GM18867 (cell line): Measurements from ENCODE around the gene MMP1.
"Not testable (repeated sequence)": the region's sequence is repeated elsewhere in the genome, so short reads cannot be mapped to it uniquely, and the experiment has no call there.

Source experiments
- ATAC-seq: cut with Tn5 transposase; IDR thresholded peaks from one replicate; pipeline ENCODE4 v1.9.1; 2021; ENCODE audit warnings: mild to moderate bottlenecking, moderate library complexity; ENCODE audit not compliant: unreplicated experiment

MMP1 gene

DNA sequence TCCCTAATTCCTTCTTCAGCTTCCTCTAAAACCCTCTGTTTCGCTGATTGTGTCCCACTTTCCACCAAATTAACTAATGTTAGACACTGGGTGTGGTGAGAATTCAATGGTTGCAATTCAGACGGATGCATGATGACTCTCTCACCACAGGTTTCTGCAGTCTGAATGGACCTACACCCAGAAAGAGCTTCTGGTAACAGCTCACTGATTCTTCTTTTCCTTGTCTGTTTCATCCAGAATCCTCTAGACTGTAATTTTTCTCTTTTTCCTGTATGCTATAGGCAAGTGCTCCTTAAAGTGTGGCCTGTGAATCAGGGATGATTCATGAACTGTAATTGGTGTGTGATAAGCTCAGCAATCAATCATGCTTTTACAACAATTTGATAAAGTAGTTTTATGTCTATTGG, 35.6 kb downstream of the MMP1 start:
- no peak for ATAC-seq

DNA sequence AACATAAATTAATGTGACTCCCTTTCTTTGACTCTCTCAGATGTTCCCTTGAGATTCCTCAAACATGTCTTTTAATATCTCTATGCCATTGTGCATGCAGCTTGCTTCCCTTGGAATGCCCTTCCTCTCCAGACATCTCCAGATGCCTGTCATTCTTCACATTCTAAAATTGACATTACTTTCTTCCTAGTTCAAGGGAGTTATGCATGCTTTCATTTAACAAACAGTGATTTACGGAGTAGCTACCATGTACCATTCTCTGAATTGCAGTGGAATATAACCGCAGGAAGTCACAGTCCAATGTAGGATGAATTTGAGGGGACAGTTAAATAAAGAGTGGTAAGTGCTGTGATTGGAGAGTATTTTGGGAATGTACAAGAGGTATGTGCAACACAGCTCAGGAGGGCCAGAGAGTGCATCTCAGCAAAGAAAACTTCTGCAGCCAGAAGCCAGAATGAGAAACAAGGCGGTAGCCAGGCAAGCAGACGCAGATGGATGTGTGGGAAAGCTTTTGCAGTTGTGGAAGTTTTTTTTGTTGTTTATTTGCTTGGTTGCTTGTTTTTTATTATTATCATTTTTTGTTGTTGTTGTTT, 36.2 kb downstream of the MMP1 start:
- no peak for ATAC-seq

DNA sequence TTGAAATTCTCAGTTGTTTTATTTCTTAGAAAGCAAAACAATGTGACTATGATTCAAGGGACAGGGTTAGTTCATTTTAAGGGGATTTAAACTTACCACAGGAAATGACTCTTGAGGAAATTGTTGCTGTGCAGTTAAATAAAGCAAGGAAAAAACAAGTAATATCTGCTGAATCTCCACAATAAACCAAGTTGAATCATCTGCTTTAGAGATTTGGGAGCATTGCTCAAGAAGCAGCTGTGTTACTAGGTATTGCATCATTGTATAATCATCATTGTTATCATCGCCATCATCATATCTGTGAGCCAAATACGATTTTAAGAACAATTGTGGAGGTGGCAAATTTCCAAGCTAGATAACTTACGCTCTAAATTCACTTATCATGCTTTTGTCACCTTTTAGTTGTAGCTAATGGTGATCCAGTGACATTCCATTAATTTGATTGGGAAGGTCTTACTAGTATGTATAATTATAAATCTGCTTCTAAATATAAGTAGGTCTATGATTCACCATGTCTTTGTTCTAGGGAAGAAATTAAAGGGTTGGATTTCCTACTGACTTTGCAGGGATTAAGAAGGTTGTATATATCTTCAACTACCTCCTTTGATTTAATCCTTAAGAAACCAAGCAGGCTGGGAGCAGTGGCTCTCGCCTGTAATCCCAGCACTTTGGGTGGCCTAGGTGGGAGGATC, 37.5 kb downstream of the MMP1 start:
- ATAC-seq = no peak

DNA sequence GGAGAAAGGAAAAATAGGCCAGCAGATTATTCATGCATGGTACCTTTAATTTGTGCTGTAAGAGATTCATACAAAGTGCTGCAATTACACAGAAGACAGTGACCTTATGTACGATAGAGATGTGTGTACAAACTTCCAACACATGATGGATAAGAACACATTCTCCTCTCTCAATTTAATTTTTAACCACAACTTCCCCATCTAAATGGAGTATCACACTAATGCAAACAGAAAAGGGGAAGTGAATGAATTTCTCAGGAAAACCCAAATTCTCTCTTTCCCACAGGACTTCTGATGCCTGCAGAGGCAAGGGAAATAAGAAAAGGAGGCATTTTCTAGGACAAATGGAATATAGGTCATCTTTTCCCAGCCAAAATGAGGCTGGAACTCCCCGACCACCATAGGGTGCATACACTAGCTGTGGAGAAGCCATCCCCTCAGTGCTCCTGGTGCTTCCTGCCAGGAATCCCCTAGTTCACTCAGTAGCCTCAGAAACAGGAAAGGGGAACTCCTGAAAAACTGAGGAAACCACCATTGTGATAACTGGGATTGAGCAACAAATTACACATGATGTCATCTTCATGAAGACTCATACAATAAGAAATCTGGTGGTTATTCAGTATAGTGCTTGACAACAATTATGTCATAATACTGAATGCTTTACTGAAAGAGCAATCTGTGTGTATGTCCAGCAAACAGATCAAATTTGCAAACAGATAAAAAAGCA, 40.0 kb downstream of the MMP1 start:
- no peak for ATAC-seq

GRCh38 chr11:102753267-102753666, 44.7 kb downstream of the MMP1 start:
- no peak for ATAC-seq

GRCh38 chr11:102751673-102752072, 46.3 kb downstream of the MMP1 start:
- no peak for ATAC-seq

DNA sequence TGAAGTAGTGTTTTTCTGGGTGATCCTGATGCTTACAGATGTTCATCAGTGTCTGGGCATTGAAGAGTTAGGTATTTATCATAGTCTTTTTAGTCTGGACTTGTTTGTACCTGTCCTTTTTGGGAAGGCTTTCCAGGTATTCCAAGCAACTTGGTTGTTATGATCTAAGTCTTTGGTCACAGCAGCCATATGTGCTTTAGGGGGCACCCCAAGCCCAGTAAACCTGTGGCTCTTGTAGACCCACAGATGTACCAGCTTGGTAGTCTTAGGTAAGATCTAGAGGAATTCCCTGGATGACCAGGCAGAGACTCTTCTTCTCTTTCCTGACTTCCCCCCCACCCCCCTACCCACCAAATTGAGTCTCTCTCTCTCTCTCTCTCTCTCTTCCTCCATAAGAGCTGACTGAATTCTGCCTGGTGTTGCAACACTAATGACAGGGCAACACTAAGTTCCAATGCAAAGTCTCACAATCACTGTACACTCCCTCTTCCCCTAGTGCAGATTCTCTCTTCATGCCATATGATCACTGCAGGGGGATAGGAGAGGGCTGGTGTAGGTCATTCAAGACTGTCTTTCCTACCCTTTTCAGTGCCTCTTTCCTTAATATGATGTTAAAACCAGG, 48.7 kb downstream of the MMP1 start:
- ATAC-seq = no peak

GRCh38 chr11:102746746-102747578, 51.0 kb downstream of the MMP1 start:
- ATAC-seq = not testable (repeated sequence)
